Dermis microvascular lymphatic vessel endothelial cell (primary cell): ENCODE measurements around the gene RGS7. TPM values are rescaled to one million over a fixed set of nuclear protein-coding genes. Genes with fewer than 3 reads are reported as not detected.
A peak's percentile ranks its signal among the peaks of the same experiment; 100 is the strongest.
"Not testable (repeated sequence)": the region's sequence is repeated elsewhere in the genome, so short reads cannot be mapped to it uniquely, and the experiment has no call there.

ENCODE experiments used
- DNase-seq, 2 donors: peaks; one replicate each; pipeline versions ENCODE4 v3.0.0 to v3.0.0-alpha.2; 2010; ENCODE audit warnings: low read depth in 2 of 2
- total RNA-seq: library from RNA; depleted of rRNA; stranded (reverse); fragments of >200 nt; gene quantifications from 2 replicates; pipeline ENCODE4 v1.2.1, GENCODE V29; 2014

RGS7 gene
- total RNA-seq, 1 donor from 2014 or later: under 0.01 TPM

DNA sequence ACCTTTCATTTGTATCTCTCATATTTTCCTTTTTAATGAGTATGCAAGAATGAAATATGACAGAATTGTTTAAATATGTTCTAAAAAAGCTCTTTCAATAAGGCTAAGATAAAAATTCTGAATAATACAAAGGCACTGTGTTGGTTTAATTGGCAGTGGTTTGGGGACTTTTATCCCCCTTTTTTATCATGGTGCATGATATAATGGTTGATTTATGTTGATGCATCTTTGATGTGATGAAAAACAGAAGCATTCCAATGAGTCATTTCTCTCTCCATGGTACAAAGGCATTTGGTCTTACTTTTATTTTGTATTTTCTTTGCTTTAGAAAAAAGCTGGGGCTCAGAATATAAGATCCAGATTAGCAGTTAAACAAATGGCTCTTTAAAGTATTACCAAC lies 617.9 kb downstream of the RGS7 start:
- no peak for DNase-seq

DNA sequence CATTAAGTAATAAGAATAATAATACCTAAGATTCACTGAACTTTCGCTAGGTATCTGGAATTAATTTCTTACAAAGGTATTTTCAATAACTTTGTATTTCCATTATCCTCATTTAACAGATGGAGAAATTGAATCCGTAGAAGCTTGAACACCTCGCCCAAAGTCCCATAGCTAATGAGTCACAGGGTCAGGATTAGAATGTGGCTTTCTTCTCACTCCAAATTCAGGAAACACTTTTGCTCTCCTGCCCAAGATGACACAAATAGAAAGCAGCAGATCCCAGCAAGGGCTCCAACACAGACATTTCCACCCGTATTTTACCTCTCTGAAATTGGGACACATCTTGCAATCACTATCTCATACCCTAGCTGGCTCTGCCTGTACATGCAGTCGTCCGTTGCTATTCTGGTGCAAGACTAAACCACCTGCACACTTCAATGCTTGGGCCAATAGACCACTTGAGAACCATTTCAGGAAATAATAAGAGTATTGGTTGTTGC lies 619.2 kb downstream of the RGS7 start:
- DNase-seq: no peak

DNA sequence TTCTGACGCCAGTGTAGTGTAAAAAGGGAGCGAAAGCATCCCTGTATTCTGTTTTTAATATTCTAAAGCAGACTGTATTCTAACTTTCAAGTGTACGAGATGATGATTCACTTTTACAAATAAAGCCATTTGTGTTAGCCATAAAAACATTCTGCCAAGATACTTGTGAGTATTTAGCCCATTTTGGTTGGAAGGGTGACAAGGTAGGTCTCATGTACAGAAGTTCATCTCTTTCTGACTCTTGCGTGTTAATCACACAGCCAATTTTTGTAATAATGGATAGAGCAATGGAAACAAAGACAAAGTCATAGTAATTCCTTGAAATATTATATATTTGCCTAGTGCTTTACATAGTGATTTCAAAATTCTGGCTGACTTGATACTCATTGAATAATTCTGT lies 619.7 kb downstream of the RGS7 start:
- DNase-seq: no peak

DNA sequence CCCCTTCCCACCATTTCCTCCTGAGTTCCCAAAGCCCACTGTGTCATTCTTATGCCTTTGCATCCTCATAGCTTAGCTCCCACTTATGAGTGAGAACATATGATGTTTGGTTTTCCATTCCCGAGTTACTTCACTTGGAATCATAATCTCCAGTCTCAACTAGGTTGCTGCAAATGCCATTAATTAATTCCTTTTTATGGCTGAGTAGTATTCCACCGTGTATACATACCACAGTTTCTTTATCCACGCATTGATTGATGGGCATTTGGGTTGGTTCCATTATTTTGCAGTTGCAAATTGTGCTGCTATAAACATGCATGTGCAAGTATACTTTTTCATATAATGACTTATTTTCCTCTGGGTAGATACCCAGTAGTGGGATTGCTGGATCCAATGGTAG lies 622.3 kb downstream of the RGS7 start:
- DNase-seq: not testable (repeated sequence)

DNA sequence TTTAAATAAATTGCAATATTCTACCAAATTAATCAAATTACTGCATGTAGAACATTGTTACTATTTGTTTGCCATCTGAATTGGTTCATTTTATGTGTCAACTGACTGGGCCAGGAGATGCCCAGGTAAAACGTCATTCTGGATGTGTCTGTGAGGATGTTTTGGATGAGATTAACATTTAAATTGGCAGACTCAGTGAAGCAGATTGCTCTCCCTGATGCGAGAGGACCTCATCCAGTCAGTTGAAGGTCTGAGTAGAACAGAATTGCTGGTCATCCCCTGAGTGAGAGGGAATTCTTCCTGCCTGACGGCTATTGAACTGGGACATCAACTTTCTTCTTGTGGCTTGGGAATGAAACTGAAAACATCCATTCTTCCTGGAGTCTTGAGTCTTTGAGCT lies 623.0 kb downstream of the RGS7 start:
- no peak for DNase-seq

DNA sequence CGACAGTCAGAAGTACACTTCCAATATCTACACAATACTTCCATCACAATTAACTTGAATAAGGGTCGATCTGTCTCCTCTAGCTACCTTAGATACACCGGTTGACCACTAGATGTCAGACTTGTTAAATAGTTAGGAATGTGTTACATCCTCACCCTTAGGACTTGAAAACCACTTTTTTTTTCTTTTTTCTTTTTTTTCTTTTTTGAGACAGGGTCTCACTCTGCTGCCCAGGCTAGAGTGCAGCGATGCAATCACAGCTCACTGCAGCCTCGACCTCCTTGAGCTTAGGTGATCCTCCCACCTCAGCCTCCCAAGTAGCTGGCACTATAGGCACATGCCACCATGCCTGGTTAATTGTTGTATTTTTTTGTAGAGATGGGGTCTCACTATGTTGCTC lies 624.6 kb downstream of the RGS7 start:
- peak; percentile 60 to 73 for DNase-seq

Other genes starting within 250 kb of the RGS7 start
- 68.7 and 98.1 TPM in 2 replicates for gene FH, start 162.6 kb upstream of the RGS7 start, total RNA-seq
- gene KMO, start 175.2 kb upstream of the RGS7 start, total RNA-seq: not detected in 2 replicates